GM21390 (cell line): ENCODE measurements around the gene STAMBPL1.

Experiments used
- ATAC-seq: cut with Tn5 transposase; IDR thresholded peaks from one replicate; pipeline ENCODE4 v1.9.1; 2021; ENCODE audit not compliant: unreplicated experiment

Gene STAMBPL1

DNA sequence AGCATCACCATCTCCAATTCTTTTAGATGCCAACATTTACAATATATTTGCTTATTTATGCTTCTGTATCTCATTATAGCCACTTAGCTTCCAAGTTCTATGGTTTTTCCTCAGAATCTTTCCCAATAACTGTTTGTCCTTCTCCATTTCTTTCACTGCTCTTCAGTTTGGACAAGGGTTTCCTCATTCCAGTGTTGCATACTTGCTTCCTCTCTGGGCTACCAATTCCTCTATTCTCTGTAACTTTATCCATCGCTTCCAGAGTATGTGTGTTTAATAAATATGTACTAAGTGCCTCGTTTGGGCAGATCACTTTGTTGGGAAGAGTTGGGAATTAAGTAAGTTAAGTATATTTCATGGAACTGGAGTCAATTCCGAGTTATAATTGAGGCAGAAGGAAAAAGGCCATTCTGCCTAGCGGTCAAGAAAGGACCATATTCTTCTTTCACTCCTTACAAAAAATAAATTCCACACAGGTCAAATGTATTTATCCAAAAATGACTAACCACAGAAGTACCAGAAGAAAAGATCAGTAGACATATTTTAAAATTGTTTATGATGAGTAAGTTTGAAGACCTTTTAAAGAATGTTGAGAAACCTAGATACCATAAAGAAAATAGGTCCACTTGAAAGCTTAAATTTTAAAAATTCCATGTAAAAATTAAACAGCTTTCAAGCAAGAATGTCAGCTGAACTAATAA is 10.8 kb downstream of the STAMBPL1 start:
- ATAC-seq: no peak

DNA sequence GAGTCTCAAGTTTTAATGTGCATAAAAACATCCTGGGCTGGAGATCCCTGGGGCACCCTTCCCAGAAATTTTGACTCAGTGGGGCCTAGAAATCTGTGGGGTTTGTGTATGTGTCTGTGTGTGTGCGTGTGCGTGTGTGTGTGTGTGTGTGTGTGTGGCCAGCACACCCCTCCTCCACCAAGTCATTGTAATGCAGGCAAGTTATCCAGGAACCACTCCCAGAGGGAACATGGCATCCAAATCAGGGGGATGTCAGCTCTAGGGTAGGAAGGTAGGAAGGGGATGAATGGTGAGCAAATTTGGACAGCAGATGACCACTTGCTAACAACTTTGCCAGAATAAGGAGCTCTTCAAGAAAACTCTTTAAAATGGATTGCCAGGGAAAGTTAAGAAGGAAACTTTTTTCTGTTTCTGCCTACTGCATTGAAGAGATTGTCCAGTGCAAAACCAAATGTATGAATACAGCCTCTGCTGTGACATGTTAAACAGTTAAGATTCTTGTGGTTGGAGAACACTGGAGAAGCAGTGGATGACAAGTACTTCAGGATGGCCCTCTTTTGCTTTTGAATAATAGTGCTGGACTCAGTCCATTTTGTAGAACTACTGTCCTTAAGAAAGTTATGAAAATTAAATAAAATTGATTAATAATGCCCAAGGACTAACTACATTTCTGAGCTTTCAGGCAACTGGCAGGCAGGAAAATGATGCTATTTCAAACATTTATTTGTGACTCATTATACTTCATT is 12.3 kb downstream of the STAMBPL1 start:
- ATAC-seq: no peak

DNA sequence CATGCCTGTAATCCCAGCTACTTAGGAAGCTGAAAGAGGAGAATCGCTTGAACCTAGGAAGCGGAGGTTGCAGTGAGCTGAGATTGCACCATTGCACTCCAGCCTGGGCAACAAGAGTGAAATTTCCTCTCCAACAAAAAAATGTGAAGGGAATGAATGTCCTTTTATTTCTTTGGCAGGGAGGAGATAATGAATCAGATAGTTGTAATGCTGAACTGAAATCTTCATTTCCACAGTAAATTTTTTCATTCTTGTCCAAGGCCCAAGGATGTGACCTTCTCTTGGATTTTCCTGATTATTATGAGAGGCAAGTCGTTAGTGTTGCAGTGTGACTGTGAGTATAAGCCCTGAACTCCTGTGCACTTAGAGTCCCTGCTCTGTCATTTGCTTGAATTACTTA is 13.6 kb downstream of the STAMBPL1 start:
- ATAC-seq: no peak

DNA sequence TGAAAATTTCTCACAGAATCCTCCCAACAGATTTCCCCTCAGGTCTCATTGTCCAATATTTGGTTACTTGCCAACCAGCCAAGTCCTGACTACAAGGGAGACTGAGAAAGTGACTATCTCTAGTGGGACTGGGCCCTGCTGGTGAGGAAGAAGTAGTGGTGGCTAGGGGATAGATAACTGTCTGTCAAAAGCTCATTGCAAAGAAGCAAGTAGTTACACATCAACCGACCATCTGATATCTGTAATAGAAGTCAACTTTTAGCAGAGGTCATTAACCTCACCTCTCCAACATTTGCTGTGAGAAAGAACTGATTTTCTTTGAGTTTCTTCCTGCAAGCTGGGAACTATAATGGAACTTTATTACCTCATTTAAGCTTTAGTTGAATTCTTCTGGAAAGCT is 15.2 kb downstream of the STAMBPL1 start:
- no peak for ATAC-seq

DNA sequence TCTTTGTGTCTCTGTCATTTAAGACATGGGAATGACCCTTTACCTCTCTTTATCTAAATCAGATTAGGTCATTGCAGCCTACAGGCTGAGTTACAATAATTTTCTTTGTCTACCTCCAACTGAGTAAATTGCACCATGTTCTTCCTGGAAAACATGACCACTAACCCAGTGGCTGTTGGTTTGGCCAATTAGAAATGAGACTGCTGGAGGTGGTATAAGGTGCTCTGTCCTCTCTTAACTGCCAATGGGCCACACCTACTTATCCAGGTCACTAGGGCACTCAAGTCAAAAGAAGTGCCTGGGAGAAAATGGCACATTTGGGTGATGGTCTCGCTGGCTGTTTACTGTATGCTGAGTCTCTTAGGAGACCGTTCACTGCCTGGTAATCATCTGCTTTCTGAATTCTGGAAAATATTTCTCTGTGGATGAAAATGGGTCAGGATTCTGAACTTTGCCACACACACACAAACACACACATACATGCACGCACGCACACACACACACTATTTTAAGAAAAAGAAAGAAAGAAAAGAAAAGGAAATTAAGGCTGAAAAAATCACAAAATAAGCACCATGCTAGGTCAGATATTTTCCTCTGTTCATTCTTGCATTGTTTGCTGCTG is 16.4 kb downstream of the STAMBPL1 start:
- no peak for ATAC-seq

DNA sequence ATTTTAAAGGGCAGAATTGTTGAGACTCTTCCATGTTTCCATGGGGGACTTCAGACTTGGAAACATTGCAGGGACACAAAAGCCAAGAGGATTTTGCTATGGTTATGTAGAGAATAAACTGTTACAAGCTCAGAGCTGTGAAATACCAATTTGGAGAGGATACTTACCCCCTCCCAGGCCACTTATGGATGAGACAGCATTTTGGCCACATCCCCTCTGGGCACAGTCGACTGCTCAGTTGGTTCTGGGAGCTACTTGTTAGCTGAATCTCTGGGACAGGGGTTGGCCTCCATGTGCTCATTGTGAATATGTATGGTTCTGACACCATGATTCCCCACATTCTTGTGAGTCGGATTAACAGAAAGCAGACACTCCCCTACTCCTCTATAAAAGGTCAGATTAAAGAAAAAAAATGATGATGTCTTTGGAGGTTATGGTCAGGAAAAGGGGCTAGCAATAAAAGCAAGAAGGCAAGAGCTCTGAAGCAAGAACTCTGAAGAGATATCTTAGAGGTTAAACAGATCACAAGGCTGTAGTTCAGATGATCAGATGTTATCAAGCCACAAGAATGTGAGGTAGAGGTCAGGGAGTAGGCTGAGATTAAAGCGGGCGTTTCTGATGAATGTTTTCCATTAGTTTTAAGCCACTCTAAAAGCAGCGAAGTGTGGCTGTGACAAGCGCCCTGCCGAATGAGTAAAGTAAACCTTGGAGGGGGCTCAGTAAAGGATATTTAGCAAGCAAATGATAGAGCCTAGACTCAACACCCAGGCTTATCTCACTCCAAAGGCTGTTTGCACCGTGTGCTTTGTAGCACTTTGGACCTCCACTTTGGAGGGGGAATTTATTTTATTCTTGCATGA is 17.2 kb downstream of the STAMBPL1 start:
- no peak for ATAC-seq

DNA sequence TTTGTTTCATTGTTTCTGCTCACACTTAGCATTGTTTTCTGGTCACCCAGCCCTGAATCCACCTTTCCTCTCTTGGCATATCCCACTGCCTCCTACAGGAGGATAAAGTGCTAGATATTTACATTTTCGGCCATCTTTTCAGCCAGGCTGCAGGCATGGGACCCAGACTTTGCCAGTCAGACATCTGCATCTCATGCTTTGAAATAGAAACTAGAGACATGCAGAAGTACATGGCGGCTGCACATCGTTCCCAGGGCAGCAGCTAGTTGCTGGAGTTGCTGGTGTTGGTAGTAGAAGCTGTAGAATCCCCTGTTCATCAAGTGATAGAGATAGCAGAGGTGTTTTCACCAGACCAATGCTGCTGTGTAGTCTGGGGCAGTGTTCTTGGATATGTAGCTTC is 18.7 kb downstream of the STAMBPL1 start:
- no peak for ATAC-seq

DNA sequence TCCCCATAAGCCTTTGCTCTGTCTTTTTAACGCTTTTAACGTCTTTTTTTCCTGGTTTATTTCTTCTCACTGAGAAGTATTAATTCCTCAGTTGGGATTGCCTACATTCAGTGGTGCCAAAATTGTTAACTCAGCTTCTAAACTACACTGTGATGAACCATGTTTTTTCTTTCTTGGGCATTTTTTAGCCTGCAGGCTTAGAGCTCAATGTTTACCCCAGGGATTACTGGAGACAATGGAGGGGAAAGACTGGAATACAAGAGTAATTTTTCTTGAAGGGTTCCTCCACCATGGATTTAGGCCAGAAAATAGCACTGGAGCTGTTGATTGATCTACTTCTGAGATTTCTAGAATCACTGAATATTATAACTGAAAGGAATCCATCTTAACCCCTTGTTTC is 19.8 kb downstream of the STAMBPL1 start:
- no peak for ATAC-seq

DNA sequence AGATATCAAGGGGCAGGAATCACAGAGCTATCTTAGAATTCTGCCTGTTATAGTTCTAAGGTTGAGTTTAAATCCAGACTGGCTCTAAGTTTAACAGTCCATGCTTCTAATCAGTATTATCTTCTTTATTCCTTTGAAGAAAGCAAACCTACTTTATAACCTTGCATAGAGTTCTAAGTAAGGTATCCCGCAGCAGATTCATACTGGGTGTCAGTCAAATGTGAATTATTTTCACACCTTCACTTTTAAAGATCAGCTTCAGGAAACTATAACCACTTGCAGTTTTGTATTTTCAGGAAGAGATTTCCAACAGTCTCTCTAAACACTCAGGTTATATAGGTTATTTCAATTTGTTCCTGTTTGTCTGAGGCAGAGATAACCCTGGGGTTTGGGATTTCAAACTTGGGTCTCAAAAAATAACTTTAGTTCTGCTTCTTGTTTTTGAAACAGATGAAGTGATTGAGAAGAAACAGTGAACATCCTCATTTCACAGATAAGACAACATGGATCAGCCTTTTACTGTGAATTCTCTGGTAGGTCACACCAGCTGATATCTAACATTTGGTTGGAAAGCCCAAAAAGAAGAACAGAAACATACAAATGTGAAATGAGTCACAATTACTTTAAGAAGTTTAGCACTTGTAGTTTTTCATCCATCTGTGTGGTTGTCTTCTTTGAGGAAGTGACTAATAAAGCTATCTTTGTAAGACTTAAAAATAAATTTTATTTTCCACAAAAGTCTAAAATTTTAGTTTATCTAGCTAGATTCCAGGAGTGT is 21.4 kb downstream of the STAMBPL1 start:
- peak; percentile 86 for ATAC-seq

DNA sequence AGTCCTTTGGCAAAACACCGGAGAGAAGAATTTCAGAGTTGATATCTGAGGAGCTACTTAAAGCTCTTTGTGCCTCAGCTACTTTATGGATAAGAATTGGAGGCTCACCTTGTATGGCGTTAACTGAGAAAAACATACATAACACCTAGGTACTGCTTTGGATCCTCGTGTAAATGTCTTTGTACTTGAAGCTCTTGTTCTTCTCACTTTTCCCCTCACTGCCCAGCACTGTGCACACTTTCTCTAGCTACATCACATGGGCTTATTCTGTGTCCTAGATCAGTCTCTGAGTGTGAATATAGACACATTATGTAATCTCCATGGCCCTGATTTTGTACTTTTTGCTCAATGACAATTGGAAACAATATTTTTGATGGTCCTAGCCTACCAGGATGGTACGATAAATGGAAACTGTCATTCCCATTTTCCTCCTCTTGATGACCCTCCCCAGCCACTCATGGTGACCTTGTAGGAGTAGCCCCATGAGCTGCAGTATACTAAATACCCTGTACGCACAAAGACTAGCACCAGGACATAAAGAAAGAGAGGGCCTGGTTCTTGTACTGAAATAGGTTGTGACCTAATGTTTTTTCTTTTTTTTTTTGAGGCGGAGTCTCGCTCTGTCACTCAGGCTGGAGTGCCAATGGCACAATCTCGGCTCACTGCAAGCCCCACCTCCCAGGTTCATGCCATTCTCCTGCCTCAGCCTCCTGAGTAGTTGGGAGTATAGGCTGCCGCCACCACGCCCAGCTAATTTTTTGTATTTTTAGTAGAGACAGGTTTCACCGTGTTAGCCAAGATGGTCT is 22.1 kb downstream of the STAMBPL1 start:
- ATAC-seq: peak; percentile 50

DNA sequence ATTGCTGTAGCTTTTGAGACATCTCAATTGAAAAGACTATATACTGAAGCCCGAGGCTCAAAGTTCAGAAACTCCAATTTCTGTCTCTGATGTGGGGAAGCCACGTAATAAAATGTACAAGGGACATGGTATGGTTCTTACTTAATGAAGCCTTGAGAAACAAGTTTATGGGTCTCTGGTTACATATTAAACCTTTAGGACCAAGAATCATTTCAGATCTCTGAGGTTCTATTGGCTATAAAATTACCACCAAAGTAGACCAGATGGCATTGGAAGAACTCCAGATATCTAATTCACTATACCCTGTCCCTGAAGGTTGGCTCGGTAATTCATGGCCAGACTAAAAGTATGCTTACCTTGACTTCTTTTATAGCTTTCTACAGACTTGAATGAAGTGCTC is 23.7 kb downstream of the STAMBPL1 start:
- ATAC-seq: no peak

DNA sequence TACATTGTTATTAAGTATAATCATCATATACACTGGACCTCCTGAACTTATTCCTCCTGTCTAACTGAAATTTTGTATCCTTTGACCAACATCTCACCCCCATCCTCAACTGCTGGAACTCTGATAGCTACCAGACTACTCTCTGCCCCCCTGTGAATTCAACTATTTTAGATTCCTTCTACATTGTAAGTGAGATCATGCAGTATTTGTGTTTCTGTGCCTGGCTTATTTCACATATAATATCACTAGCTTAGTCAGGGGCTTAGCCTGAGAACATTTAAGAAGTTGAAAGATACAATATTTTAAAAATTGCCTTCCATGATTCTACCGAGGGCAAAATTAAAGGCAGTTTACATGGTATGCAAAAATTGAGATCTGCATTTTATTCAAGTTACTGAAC is 26.9 kb downstream of the STAMBPL1 start:
- no peak for ATAC-seq

DNA sequence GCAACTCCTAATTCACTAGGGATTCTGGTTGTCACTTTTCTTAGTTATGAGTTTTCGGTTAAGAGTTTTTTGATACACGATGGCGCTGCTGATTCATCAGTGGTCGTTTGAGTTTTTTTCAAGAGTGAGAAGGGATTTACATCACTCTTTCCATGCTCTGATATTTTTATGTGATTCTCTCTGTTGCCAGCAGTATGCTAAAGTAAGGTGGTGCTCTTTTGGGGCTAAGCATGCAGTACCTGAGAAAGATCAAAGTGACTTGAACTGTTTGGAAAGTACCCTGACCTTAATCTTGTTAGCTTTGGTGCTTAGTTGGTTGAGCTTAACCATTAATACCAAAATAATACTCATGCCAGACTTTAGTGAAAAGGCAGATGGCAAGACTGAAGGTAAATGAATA is 28.1 kb downstream of the STAMBPL1 start:
- ATAC-seq: no peak

DNA sequence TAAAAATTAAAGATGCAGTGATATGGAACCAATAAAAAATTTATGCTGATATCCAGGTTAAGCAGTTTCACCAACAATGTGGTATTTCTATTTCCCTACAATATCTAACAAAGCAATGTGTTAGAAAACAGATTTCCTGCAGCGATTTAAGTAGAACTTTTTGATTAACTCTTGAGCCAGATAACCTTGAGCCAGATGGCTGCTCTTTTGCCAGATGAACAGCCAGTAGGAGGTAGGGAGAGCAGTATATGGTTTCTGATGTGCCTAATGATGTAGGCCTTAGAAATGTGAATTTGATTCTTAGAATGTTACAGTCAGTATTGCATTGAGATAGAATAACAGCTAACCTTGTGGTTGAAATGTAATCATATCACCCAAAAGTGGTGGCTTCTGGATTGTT is 31.1 kb downstream of the STAMBPL1 start:
- no peak for ATAC-seq

DNA sequence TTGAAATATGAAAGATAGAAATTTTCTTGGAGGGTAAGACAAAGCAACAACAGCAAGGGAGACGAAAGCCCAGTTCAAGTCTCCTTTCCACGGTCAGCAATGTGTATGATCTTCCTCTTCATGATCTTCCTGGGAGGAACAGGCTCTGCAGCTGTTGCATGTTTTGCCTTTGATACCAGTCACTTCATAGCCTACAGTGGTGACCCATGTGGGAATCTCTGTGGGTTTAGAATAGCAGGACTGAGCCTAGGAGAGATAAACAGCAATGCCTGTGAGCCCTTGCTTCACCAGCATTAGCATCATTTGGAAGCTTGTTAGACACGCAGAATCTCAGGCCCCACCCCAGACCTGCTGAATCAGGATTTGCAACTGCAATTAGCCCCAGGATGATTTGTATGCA is 31.8 kb downstream of the STAMBPL1 start:
- ATAC-seq: no peak

DNA sequence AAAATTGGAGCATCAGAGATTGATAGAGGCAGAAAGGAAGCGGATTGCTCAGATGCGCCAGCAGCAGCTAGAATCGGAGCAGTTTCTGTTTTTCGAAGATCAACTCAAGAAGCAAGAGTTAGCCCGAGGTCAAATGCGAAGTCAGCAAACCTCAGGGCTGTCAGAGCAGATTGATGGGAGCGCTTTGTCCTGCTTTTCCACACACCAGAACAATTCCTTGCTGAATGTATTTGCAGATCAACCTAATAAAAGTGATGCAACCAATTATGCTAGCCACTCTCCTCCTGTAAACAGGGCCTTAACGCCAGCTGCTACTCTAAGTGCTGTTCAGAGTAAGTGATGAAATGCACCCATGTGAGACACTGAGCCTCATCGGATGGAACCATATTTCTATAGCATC is 33.1 kb downstream of the STAMBPL1 start:
- ATAC-seq: no peak

DNA sequence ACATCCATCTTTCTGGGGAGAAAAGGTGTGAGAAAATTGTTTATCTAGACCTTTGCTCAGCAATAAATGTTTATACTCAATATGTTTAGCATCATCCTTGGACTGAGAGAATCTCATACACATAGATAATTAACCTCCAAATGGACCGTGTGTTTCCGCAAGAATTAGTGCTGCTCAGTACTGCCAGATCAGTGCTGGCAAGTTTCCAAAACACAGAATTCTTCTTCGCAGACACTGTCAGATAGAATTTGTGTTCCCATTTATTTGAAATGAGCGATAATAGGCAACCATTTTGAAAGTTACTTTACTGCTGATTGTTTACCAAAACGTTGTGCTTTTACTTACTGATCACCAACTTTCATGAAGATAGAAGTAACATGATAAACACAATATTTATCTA is 33.7 kb downstream of the STAMBPL1 start:
- ATAC-seq: no peak

DNA sequence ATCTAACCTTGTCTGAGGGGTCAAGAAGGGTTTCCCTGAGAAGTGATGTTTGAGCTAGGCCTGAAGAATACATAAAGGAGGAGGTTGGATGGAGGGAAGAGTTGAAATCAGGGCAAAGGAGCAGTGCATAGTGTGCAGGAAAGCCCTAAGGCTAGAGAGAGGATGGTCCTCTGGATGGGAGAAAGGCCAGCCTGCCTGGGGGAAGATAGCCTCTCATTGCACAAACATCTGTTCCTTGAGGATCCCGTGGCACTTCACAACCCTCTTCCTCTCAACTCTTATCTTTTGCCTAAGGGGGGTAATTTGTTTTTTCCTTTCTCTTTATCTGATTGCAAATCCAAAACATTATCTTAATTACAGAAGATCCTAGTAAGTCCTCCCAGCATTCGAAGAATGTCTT is 35.7 kb downstream of the STAMBPL1 start:
- ATAC-seq: no peak

DNA sequence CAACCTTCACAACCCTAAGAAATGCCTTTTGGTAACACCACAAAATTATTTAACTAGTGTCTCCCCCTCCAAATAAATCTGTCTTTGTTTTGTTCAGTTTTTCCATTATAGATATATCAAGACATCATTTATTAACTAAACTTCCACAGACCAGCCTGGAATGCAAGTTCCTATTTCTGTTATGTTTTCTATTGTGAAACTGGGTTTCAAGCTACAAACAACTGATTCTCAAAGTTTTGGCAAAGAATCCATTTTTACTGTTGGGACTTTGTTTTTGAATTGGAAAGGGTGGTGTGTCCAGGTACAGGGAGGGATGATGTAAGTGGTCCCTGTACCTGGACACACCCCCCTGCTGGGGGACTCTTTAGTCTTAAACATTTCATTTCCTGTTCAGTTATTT is 36.2 kb downstream of the STAMBPL1 start:
- no peak for ATAC-seq

DNA sequence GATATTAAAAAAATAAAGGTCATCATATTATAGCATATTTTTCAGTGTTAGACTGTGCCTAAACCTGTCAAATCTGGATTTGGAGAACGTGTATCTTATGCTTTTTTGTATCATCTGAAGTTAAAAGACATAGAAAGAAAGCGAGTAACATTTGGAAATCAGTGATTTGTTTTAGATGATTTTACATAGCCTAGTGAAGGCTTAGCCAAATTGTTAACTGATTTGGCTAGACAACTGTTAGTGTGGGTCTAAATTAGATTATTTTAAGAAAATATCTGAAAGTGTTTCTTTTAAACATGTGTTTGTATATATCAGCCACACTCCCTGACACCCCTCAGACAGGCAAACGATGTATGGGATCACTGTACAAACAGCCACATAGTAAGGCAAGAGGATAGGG is 36.9 kb downstream of the STAMBPL1 start:
- no peak for ATAC-seq
